Stimulated activated naive CD4-positive, alpha-beta T cell (primary cell): ENCODE data around the gene AKAP17A.

ENCODE experiments used
- DNase-seq, 6 experiments: peaks; one replicate each; lab custom pipeline; 2025; lab: John Stamatoyannopoulos, UW

AKAP17A gene

DNA sequence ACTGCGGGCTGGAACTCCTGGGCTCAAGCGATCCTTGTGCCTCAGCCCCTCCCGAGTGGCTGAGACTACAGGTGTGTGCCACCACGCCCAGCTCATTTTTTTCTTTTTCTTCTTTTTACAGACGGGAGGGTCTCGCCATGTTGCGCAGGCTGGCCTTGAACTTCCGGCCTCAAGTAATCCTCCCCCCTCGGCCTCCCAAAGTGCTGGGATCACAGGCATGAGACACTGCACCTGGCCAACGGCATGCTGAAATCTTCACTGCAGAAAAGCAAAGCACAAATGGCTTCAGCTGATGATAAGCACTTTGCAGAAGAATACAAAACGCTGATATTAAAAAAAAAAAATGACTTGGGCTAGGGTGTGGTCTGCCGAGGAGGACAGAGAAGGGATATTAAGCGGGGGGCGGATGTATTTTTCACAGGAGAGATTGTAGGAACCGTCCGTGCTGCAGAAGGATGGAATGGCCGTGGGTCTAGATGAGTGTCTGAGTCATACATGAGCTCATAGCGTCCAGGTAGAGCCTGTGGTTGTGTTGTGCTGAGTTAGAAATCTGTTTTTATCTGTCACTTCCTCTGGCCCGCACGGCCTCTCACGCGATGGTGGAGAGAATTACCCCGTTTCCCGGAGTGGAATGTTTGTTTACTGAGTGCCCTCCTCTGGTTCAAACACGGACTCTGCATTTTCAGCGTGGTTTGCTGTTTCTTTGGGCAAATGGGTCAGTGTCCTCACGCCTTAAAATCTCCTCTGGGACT, 8.5 kb upstream of the AKAP17A start:
- no peak for DNase-seq

DNA sequence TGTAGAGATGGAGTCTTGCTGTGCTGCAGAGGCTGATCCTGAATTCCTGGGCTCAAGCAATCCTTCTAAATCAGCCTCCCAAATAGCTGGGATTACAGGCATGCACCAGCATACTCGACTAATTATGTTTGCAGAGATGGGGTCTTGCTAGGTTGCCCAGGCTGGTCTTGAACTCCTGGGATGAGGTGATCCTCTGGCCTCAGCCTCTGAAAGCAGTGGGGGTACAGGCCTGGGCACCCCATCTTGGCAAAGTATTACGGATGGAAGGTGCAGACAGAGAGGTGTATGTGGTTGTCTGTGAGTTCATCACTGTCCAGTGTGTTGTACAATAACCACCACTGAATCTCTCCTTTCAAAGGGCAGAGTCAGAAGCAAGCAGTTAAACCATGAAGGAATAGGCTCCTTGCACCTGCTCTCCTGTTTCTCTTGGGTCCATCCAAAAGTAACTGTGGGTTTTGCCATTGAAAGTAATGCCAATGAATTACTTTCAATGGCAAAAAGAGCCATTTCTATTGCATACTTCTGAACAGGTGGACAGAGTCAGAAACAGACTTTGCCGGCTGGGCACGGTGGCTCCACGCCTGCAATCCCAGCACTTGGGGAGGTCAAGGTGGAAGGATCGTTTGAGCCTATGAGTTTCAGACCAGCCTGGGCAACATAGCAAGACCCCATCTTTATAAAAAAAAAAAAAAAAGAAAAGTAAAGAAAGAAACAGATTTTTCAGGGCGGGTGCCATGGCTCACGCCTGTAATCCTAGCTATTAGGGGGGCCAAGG, 7.0 kb upstream of the AKAP17A start:
- DNase-seq: no peak

DNA sequence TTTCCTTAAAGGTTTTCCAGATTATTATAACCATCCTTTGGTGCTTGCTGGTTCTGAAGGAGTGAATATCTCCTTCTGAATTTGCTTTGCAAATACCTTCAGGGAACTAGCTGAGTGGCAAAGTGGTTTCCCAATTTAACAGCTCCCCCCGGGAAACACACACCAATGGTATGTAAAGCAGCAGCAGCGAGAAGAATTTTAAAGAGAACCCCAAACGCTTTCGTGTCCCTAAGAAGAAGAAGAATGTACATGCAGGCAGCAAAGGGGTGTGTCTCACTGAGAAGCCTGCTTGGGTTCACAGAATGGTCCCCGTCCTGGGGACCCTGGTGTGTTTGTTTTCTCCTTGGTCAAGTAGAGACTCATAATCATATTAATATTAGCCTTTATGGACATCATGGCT, 4.2 kb upstream of the AKAP17A start:
- DNase-seq: no peak

DNA sequence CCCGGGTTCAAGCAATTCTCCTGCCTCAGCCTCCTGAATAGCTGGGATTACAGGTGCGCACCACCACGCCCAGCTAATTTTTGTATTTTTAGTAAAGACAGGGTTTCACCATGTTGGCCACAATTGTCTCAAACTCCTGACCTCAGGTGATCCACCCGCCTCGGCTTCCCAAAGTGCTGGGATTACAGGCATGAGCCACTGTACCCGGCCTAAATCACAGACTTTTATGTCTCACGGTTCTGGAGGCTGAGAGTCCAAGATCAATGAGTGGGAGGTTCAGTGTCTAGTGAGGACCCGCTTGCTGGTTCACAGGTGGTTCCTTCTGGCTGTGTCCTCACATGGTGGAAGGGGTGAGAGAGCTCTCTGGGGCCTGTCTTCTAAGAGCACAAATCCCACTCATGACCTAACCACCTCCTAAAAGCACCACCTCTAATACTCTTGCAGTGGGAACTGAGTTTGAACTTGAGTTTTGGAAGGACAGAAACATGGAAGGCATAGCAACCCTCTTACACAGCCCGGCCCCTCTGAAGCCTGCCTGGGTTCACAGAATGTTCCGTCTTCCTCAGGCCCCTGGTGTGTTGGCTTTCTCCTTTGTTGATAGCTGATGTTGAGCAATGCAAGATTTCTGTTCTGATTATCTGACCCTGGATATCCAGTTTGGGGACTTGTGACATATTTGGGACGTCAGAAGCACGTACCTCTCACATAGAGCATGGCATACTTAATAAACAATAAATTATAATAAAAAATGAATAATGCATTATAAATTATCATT, 1.9 kb upstream of the AKAP17A start:
- DNase-seq: peak in 1 of 6 experiments; percentile 13

DNA sequence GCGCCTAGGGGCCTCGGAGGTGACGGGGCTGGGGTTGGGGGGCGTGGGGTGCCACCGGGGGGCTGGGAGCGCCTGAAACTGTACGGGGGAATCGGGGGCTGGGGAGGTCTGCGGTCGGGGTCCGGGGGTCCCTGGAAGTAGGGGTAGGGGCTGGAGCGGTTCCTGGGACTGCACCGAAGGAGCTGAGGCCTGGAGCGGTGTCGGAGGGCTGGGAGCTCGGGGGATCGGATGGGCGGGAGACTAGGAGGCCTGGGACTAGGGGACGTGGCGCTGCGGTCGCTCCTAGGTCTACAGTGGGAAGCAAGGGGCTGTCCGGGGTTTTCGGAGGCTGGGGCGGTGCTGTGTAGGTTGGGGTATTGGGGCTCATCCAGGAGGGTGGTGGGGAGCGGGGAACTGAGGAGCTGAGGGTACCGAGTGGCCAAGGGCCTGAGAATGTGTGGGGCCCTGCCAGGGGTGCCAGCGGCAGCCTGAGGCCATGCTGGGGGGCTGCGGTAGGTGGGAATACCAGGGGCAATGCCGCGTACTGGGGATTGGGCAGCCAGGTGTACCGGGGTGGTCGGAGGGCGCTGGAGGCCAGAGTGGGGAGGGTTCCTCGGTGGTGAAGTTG, 562 bp downstream of the AKAP17A start:
- DNase-seq: peak in 2 of 6 experiments; percentile 25 to 26

DNA sequence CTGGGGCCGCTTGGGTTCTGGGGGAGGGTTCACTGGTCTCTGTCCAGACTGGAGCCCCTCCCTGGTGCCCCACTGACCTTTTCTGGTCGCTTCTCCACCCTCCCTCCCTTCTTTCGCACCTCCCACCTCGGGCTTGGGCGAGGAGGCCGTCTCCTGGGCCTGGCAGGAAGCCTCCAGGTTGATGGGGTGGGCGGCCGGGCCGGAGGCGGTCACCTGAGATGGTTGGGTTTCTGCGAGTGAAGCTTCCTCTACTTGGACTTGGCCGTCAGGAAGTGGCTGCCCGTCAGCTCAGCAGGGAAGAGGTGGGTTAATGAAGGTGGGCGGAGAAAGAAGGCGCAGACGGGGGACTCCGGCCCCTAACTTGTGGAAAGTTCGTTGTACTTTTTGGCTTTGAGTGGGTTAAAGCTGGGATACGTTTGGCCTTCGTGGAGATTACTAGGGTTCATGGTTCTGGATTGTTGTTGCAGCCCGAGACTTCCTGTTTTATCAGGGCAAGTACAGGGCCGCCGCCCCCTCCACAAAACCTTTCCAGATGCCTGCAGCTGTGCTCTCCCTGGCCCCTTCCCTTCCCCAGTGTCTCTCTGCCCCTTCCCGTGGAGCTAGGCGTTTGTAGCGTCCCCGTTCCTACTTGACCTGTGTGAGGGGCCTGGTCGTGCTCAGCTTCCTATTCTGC, 1.2 kb downstream of the AKAP17A start:
- peak in 2 of 6 experiments; percentile 5 to 42 for DNase-seq

DNA sequence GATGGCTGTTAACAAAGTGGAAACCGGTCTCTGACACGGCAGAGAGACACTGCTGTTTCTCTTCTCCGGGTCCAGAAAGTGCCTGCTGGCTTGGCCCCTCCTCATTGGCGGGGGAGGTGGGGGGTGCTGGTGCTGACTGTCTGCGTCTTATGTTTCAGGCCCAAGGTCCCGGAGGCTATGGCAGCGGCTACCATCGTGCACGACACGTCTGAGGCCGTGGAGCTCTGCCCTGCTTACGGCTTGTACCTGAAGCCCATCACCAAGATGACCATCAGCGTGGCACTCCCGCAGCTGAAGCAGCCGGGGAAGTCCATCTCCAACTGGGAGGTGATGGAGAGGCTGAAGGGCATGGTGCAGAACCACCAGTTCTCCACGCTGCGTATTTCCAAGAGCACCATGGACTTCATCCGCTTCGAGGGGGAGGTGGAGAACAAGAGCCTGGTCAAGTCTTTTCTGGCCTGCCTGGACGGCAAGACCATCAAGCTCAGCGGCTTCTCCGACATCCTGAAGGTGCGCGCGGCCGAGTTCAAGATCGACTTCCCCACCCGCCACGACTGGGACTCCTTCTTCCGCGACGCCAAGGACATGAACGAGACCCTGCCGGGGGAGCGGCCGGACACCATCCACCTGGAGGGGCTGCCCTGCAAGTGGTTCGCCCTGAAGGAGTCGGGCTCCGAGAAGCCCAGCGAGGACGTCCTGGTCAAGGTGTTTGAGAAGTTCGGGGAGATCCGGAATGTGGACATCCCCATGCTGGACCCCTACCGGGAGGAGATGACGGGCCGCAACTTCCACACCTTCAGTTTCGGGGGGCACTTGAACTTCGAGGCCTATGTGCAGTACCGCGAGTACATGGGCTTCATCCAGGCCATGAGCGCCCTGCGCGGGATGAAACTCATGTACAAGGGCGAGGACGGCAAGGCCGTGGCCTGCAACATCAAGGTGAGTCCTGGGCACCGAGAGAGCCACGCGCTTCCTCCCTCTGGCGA, 2.2 kb downstream of the AKAP17A start:
- DNase-seq: no peak

DNA sequence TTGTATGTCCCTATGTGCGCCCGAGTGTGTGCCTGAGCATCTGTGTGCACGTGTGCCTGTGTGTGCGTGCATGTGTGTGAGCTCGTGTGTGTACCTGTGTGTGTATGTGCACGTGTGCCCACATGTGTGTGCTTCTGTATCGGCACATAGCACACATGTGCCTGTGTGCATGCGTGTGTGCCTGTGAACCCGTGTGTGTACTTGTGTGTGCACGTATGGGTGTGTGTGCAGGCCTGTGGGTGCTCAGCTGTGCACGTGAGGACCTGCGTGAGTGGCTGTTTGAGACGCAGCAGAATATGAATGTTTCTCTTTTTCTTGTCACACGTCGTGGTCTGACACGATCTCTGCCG, 4.3 kb downstream of the AKAP17A start:
- no peak for DNase-seq

DNA sequence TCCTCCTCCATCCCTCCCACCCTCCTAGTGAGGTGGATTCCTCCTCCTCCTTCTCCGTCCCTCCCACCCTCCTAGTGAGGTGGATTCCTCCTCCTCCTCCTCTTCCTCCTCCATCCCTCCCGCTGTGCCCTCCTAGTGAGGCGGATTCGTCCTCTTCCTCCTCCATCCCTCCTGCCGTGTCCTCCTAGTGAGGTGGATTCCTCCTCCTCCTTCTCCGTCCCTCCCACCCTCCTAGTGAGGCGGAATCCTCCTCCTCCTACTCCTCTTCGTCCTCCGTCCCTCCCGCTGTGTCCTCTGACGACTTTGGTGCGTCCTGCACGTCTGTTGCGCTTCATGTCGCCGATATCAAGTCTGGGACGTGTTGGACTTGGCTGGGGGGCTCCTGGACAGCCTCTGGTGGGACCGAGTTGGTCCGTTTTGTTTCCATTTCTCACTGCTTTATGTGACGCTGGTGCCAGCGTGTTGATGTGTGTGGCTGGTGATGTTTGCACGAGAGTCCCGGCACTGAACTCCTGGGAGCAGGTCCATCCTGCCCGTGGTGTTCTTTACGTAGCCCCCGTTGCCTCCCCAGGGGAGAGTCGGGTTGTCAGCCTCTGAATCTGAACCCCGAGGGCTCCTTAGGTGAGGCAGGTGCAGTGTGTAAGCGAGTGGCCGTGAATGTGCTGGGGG, 5.4 kb downstream of the AKAP17A start:
- no peak for DNase-seq

DNA sequence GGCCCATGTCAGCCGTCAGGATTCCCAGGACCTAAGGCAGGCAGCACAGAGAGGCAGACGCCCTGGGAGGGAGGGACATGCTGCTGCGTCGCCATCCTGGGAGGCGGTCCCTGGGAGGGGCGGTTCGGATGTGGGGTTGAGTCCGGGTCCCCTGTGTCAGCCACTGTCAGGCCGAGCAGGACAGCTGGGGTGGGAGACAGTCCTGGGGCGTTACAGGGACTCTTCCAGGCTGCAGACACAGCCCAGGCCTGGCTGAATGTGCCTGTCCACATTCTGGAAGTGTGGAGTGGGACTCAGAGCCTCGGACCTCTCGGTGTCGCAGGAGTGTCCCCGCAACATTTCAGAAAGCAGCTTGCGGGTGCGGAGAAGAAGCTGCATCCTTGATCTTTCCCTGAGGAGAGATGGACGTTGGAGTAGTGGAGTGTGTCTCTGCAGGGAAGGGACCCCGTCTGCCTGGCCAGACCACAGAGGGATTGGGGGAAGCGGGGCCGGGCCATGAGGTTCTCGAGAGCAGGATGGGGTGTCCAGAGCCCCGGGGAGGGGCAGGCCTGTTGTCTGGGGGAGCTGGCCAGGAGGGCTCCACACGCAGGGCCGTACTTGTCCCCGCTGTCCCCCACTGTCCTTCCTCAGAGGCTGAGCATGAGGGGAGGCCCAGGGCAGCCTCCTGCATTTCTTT, 6.1 kb downstream of the AKAP17A start:
- no peak for DNase-seq

DNA sequence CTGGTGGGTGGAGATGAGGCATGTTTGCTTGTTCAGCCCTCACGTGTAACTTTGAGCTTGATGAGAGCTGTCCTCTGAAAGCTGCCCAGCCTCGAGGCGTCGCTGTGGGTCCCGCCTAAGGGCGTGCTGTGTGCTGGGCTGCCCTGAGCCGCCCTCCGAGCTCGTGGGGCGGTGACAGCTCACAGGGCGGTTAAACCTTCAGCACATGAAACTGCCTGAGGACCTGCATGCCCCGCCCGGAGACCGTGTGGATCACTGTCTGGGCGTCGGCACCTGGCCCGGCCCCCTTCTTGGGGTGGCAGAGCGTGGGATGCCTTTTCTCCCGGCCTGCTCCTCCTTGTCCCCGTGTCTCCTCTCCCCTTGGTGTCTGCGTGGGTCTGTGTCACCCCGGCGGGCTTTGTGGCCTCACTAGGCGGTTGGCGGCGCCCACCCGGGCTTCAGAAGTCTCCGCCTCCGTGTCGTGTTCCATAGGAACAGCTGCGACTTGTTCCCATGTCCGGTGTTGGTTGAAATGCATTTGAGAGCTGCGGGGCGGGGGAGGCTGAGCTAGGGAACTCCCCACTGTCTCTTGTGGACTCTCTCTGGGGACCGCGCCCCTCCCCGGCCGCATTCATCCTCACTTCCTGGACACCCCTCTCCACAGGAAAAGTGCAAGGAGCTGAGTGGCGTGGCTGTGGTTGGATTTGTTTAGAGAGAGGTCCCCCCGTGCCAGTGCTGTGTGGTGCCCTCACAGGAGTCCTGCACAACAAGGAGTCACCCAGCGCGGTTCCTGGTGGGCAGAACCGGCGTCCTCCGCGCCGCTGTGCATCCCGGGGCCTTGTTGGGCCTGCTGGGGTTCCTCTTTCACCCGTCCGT, 6.8 kb downstream of the AKAP17A start:
- no peak for DNase-seq

DNA sequence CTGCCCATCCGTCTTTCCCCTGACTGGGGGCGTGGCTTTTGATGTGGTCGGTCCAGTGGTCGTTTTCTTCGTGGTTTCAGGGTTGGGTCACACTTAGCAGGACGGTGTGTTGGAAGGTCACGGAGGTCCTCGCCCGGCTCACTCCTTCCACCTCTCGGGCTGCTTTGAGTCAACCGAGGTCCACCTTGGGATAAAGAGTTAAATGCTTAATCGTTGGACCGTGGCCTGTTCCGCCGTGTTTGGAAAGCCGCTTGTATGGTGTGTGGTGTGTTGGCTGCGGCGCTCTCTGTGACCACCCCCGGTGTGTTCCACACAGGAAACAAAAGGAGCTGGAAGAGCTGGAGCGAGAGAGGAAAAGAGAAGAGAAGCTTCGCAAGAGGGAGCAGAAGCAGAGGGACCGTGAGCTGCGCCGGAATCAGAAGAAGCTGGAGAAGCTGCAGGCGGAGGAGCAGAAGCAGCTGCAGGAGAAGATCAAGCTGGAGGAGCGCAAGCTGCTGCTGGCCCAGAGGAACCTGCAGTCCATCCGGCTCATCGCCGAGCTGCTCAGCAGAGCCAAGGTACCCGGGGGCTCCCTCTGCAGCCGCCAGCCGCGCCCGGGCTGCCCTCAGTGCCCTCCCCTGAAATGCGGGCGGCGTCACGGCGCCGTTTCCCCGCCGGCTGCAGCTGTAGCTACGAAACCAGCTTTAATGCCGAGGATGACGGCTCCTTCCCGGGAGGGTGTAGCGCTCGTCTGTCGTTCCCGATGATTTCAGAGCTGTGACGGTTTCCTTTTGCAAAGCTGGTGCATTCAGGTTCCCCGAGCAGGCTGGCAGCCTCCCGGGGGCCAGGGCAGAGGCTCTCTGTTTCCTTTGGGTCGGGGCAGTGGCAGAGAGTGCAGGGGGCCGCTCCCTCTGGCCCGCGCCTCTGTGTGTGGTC, 7.7 kb downstream of the AKAP17A start:
- no peak for DNase-seq

DNA sequence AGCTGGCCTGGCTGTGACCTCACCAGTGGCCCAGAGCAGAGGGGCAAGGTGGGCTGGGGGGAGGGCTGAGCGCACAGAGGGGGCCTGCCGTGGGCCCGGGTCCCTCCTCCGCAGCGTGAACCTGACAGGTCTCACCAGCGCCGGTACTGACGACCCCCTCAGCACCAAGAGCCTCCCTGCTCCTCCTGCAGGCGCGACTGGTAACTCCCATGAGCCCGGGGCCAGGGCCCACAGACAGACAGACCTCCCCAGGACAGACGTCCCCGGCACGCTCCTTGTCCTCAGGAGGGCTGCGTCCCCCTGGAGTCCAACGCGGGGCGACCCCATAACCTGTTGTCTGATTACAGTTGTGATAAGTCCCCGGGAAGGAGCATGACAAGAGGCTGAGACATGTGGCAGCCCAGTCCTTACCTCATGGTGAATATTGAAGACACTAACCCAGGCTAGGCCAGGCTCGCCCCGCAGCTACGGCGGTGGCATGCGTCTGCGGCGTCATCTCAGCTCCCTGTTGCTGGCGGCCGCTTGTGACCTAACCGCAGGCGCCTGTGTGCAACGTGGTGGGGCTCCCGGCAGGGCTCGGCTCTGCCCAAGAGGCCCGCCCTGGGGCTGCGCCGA, 8.5 kb downstream of the AKAP17A start:
- DNase-seq: no peak

DNA sequence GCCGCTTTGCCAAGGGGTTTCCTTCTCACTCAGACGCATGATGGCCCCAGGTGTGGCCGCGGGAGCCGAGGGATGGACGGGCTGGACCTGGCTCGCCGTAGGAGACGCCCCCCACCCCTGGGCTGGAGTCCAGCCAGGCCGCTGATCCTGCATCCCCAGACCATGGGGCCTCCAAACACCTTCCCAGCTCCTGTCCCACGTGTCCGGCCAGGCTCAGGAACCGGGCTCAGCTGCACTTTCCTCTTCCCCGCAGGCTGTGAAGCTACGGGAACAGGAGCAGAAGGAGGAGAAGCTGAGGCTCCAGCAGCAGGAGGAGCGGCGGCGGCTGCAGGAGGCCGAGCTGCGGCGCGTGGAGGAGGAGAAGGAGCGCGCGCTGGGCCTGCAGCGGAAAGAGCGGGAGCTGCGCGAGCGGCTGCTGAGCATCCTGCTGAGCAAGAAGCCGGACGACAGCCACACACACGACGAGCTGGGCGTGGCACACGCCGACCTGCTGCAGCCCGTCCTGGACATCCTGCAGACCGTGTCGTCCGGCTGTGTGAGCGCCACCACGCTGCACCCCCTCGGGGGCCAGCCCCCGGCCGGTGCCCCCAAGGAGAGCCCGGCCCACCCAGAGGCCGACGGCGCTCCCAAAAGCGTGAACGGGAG, 9.1 kb downstream of the AKAP17A start:
- no peak for DNase-seq

DNA sequence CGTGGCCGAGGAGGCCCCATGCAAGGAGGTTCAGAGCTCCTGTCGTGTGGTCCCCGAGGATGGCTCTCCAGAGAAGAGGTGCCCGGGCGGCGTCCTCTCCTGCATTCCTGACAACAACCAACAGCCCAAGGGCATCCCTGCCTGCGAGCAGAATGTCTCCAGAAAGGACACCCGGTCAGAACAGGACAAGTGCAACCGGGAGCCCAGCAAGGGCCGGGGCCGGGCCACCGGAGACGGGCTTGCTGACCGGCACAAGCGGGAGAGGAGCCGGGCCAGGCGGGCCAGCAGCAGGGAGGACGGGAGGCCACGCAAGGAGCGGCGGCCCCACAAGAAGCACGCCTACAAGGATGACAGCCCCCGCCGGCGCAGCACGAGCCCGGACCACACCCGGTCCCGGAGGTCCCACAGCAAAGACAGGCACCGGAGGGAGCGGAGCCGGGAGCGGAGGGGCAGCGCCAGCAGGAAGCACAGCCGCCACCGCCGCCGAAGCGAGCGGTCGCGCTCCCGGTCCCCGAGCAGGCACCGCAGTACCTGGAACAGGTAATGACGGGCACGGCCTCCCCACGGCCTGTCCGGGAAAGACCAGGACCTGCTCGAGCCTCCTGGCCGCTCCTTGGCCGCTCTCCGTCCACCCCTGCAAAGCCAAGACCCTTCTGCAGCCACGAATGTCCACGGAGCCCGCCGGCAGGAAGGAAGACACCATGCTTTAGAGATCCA, 9.8 kb downstream of the AKAP17A start:
- no peak for DNase-seq

DNA sequence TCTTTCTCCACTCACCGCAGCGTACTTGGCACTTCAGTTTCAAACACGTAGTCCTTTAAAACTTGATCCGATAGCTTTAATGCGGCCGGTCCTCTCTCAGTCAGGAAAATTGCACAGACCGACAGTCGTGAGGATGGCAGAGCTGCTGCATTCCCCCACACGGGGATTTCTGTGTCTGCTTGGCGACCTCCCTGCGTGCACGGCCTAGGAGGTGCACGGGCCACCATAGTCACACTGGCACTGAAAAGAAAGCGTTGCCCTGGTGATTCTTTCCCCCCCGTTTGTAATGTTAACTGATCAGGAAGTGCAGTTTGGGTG, 10.3 kb downstream of the AKAP17A start:
- DNase-seq: no peak
